CD14-positive monocyte (primary cell): ENCODE data around the gene DPH5. TPM values are rescaled to one million over a fixed set of nuclear protein-coding genes. Genes with fewer than 3 reads are reported as not detected.

Source experiments
- DNase-seq, 3 donors: peaks; one replicate each; pipeline ENCODE4 v3.0.0-alpha.2; 2011 to 2022
- H2AFZ ChIP-seq: 2 replicates; pipeline ENCODE4 v1.6.0; 2012; ENCODE audit warnings: mild to moderate bottlenecking, low read depth, low read length, inconsistent platforms; ENCODE audit not compliant: insufficient read depth, poor library complexity, severe bottlenecking
- H3K27ac ChIP-seq, 2 donors: 1 replicate in 1 of 2; 2 replicates in 1 of 2; pipeline ENCODE4 v1.5.1; 2012 to 2013; ENCODE audit warnings: low read length in 2 of 2, control low read depth in 1 of 2, inconsistent platforms in 1 of 2, low read depth in 1 of 2, mild to moderate bottlenecking in 1 of 2
- H3K27me3 ChIP-seq, 2 donors: one replicate each; pipeline versions ENCODE4 v1.6.0 to v1.6.1; 2011 to 2013; ENCODE audit warnings: low read length in 2 of 2; ENCODE audit not compliant: control insufficient read depth in 2 of 2, insufficient read depth in 2 of 2
- H3K36me3 ChIP-seq, 2 donors: replicated peaks in 1 of 2; 1 replicate in 1 of 2; 2 replicates in 1 of 2; pipeline versions ENCODE4 v1.5.1 to v1.6.1; 2012 to 2013; ENCODE audit warnings: low read length in 2 of 2, control low read depth in 1 of 2, inconsistent platforms in 1 of 2, mild to moderate bottlenecking in 1 of 2; ENCODE audit not compliant: insufficient read depth in 2 of 2, control insufficient read depth in 1 of 2
- H3K4me1 ChIP-seq, 2 donors: 1 replicate in 1 of 2; 2 replicates in 1 of 2; pipeline versions ENCODE4 v1.5.1 to v1.6.1; 2012 to 2013; ENCODE audit warnings: low read length in 2 of 2, control low read depth in 1 of 2, inconsistent platforms in 1 of 2, mild to moderate bottlenecking in 1 of 2, moderate library complexity in 1 of 2; ENCODE audit not compliant: insufficient read depth in 2 of 2, control insufficient read depth in 1 of 2
- H3K4me2 ChIP-seq: replicated peaks from 2 replicates; pipeline ENCODE3; 2012; ENCODE audit warnings: low read length, moderate library complexity, mild to moderate bottlenecking; ENCODE audit not compliant: poor library complexity, severe bottlenecking; ENCODE audit errors: extremely low read depth
- H3K4me3 ChIP-seq, 3 experiments: fragments of 200-600 bp in 1 of 3; sonication (generic) in 1 of 3; replicated peaks in 1 of 3; 1 replicate in 2 of 3; 2 replicates in 1 of 3; pipeline ENCODE4 v1.5.1; 2011 to 2013; ENCODE audit warnings: low read length in 3 of 3, mild to moderate bottlenecking in 3 of 3, control low read depth in 2 of 3, low read depth in 2 of 3, inconsistent platforms in 1 of 3, moderate library complexity in 1 of 3
- H3K79me2 ChIP-seq: 2 replicates; pipeline ENCODE4 v1.6.0; 2012; ENCODE audit warnings: mild to moderate bottlenecking, control low read depth, inconsistent platforms, low read length, moderate library complexity; ENCODE audit not compliant: insufficient read depth
- H3K9ac ChIP-seq: 2 replicates; pipeline ENCODE4 v1.6.0; 2017; ENCODE audit warnings: low read length, mild to moderate bottlenecking; ENCODE audit not compliant: insufficient read depth, poor library complexity, severe bottlenecking
- H3K9me3 ChIP-seq, 2 donors: replicated peaks in 1 of 2; 1 replicate in 1 of 2; 2 replicates in 1 of 2; pipeline versions ENCODE4 v1.5.1 to v1.6.1; 2012 to 2013; ENCODE audit warnings: low read length in 2 of 2, control low read depth in 1 of 2; ENCODE audit not compliant: control insufficient read depth in 1 of 2, insufficient read depth in 1 of 2
- H4K20me1 ChIP-seq: 2 replicates; pipeline ENCODE4 v1.6.0; 2012; ENCODE audit warnings: mild to moderate bottlenecking, low read length, control low read depth, moderate library complexity; ENCODE audit not compliant: insufficient read depth
- H3K27ac Mint-ChIP-seq, 7 donors: one replicate each; pipeline ENCODE4 v1.8.0; 2020; ENCODE audit warnings: mild to moderate bottlenecking in 7 of 7, mixed read lengths in 7 of 7, moderate library complexity in 6 of 7, inconsistent platforms in 2 of 7
- H3K27me3 Mint-ChIP-seq, 3 donors: one replicate each; pipeline ENCODE4 v1.8.0; 2021 to 2022; ENCODE audit warnings: low read depth in 3 of 3, mild to moderate bottlenecking in 3 of 3, mixed read lengths in 3 of 3, moderate library complexity in 3 of 3, inconsistent platforms in 1 of 3
- H3K36me3 Mint-ChIP-seq, 2 donors: one replicate each; pipeline ENCODE4 v1.8.0; 2020; ENCODE audit warnings: mixed read lengths in 2 of 2, inconsistent platforms in 1 of 2, mild to moderate bottlenecking in 1 of 2
- H3K4me1 Mint-ChIP-seq: one replicate; pipeline ENCODE4 v1.8.0; 2020; ENCODE audit warnings: mild to moderate bottlenecking, mixed read lengths
- H3K4me3 Mint-ChIP-seq, 2 donors: one replicate each; pipeline ENCODE4 v1.8.0; 2020; ENCODE audit warnings: mild to moderate bottlenecking in 2 of 2, mixed read lengths in 2 of 2, moderate library complexity in 1 of 2
- H3K9me3 Mint-ChIP-seq, 7 donors: one replicate each; pipeline ENCODE4 v1.8.0; 2020 to 2022; ENCODE audit warnings: mixed read lengths in 7 of 7, mild to moderate bottlenecking in 6 of 7, moderate library complexity in 6 of 7, inconsistent platforms in 2 of 7
- WGBS: methylation state at CpG from one replicate; pipeline ENCODE4 v1.1.5; 2013; ENCODE audit warnings: missing lambda C conversion rate; ENCODE audit not compliant: insufficient coverage; 5-methylcytosine and 5-hydroxymethylcytosine counted together
- intact Hi-C, 2 donors: fragments of 100-400 bp; cut with micrococcal nuclease; formaldehyde crosslinking; loops; one replicate each; pipeline versions ENCODE4 v1.15.0 to v1.15.1; 2023
- polyA plus RNA-seq, 3 donors: library from polyadenylated mRNA; depleted of rRNA in 1 of 3; unstranded in 2 of 3; stranded (reverse) in 1 of 3; fragments of 300-500 nt in 2 of 3; fragments of >200 nt in 1 of 3; fragmentation: Illumina TruSeq in 2 of 3; gene quantifications; 1 replicate in 2 of 3; 2 replicates in 1 of 3; pipeline ENCODE4 v1.2.3, GENCODE V29; 2012 to 2021
- TF ChIP-seq, protein P1 (sequence below): fragments of 200-600 bp; IDR thresholded peaks from one replicate; pipeline ENCODE4 v1.8.0; 2022; ENCODE audit warnings: antibody characterized with exemption, mild to moderate bottlenecking

DPH5 gene
- polyA plus RNA-seq, 3 donors = 10.3 to 14.3 (median 12.0) TPM

DNA sequence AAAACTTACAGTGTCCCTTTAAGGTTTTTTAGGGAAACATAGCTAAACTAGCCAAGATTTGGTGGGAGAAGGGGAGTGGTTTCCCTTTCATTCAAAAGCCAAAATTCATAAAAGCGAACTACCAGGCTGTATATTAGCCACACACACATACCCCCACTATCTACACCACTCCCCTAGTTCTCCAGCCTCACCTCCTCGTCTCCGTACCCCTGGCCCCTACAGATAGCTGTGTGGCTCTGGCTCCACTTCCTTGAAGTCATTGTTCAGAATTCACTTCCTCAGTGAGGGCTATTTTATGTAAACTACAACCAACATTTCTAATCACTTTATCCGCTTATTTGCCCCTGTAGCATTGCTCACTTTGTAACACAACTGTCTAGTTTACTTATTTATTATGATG is 5.3 kb upstream of the DPH5 start:
- H4K20me1 ChIP-seq = no peaks in the 10 kb centered on the region
- intact Hi-C loops = loop anchor here in 1 of 2 donors (10.0 kb wide), 1 partner anchor 264 kb away; no protein-coding TSS in a partner anchor
- H3K4me2 ChIP-seq = no peak overlapping the region
- 53% methylated on average over 3 of the region's 4 CpGs for WGBS
- peaks cover 5 to 17% of the 10 kb centered on the region in 2 donors for H3K4me1 ChIP-seq
- H3K9me3 ChIP-seq = no peaks in the 10 kb centered on the region
- H3K9ac ChIP-seq = no peak overlapping the region
- peak overlapping the region in 4 of 7 donors; percentile 30 to 65 (median 44) for H3K27ac Mint-ChIP-seq
- peaks cover 24% of the 10 kb centered on the region for H3K4me1 Mint-ChIP-seq
- H3K36me3 ChIP-seq = no peaks in the 10 kb centered on the region
- peaks cover 2 to 3% of the 10 kb centered on the region in 2 donors for H3K36me3 Mint-ChIP-seq
- peaks cover 39% of the 10 kb centered on the region for H3K79me2 ChIP-seq
- H3K4me3 Mint-ChIP-seq = peak overlapping the region in 1 of 2 donors; percentile 49
- H3K27ac ChIP-seq = no peak overlapping the region
- TF ChIP-seq, protein P1, sequence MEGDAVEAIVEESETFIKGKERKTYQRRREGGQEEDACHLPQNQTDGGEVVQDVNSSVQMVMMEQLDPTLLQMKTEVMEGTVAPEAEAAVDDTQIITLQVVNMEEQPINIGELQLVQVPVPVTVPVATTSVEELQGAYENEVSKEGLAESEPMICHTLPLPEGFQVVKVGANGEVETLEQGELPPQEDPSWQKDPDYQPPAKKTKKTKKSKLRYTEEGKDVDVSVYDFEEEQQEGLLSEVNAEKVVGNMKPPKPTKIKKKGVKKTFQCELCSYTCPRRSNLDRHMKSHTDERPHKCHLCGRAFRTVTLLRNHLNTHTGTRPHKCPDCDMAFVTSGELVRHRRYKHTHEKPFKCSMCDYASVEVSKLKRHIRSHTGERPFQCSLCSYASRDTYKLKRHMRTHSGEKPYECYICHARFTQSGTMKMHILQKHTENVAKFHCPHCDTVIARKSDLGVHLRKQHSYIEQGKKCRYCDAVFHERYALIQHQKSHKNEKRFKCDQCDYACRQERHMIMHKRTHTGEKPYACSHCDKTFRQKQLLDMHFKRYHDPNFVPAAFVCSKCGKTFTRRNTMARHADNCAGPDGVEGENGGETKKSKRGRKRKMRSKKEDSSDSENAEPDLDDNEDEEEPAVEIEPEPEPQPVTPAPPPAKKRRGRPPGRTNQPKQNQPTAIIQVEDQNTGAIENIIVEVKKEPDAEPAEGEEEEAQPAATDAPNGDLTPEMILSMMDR = no peak
- no peak for DNase-seq
- H3K27me3 Mint-ChIP-seq = no peaks in the 10 kb centered on the region
- no peaks in the 10 kb centered on the region for H3K9me3 Mint-ChIP-seq
- no peaks in the 10 kb centered on the region for H3K27me3 ChIP-seq
- H2AFZ ChIP-seq = peak overlapping the region; percentile 6
- no peak overlapping the region for H3K4me3 ChIP-seq

DNA sequence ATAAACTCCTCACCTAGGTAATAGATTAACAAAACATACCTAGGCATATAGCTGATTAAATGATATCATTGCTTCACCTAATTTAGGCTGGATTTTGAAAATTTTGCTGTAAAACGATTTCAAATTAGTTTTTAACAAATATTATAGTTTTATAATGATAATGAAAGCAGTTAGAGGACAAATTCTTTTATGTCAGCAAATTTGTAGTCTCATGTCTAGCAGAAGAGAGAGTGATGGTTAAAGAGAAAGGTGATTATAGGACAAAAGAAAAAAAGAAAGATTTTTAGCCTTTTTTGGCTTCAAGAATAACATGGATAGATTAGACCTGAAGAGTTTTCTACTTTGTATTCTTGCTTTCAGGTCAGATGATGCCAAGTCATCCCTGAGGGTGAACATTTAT is 3.6 kb upstream of the DPH5 start:
- H3K4me1 ChIP-seq = peaks cover 13 to 30% of the 10 kb centered on the region in 2 donors
- H3K4me1 Mint-ChIP-seq = peaks cover 31% of the 10 kb centered on the region
- H3K27ac Mint-ChIP-seq = no peak overlapping the region

More for the DNA sequence above, 3.6 kb upstream of the DPH5 start:
- Histone ChIP-seq H3K4me2 (no peak overlapping the region), H3K36me3 (no peaks in the 10 kb centered on the region), H3K9ac (no peak overlapping the region), H3K79me2 (peaks cover 44% of the 10 kb centered on the region), H4K20me1 (no peaks in the 10 kb centered on the region), H3K9me3 (no peaks in the 10 kb centered on the region), H2AFZ (no peak overlapping the region), H3K27ac (no peak overlapping the region), H3K27me3 (no peaks in the 10 kb centered on the region), H3K4me3 (no peak overlapping the region)
- H3K4me3 Mint-ChIP-seq = no peak overlapping the region
- H3K36me3 Mint-ChIP-seq = peaks cover 2 to 3% of the 10 kb centered on the region in 2 donors
- TF ChIP-seq, protein P1 = no peak
- H3K9me3 Mint-ChIP-seq = no peaks in the 10 kb centered on the region
- H3K27me3 Mint-ChIP-seq = no peaks in the 10 kb centered on the region
- intact Hi-C loops = loop anchor here in 1 of 2 donors (10.0 kb wide), 1 partner anchor 216 kb away; no protein-coding TSS in a partner anchor
- DNase-seq = no peak
- WGBS = no CpG with 5 or more reads among the region's 1 CpG
